SU-DHL-6 (cell line): Measurements from ENCODE around the gene ZFYVE21.

ENCODE experiments used
- H2AFZ ChIP-seq: fragments of 200-600 bp; sonication (generic); 2 replicates; pipeline ENCODE4 v1.6.1; 2014; ENCODE audit warnings: low read depth, mild to moderate bottlenecking, moderate library complexity, mixed read lengths, antibody characterized with exemption, low read length; ENCODE audit not compliant: severe bottlenecking
- H3F3A ChIP-seq: fragments of 200-600 bp; shearing (Covaris generic); 2 replicates; pipeline ENCODE4 v1.6.0; 2016; ENCODE audit warnings: antibody characterized with exemption, mild to moderate bottlenecking; ENCODE audit not compliant: insufficient read depth
- H3K27ac ChIP-seq: fragments of 200-600 bp; sonication (generic); 2 replicates; pipeline ENCODE4 v1.5.1; 2016; ENCODE audit warnings: low read depth, mild to moderate bottlenecking, low read length, moderate library complexity, mixed read lengths
- H3K27me3 ChIP-seq: fragments of 200-600 bp; sonication (generic), shearing (Covaris generic); 2 replicates; pipeline ENCODE4 v1.6.0; 2014; ENCODE audit warnings: mild to moderate bottlenecking, low read length
- H3K36me3 ChIP-seq: fragments of 200-600 bp; sonication (generic); 2 replicates; pipeline ENCODE4 v1.6.1; 2014; ENCODE audit warnings: mild to moderate bottlenecking, low read length, mixed read lengths
- H3K4me2 ChIP-seq: fragments of 300-600, 200-600 bp; shearing (Covaris generic), sonication (generic); 2 replicates; pipeline ENCODE4 v1.6.0; 2014; ENCODE audit warnings: low read length, low read depth, mild to moderate bottlenecking; ENCODE audit not compliant: poor library complexity, severe bottlenecking
- H3K4me3 ChIP-seq: fragments of 200-600 bp; sonication (generic); 2 replicates; pipeline ENCODE4 v1.5.1; 2014; ENCODE audit warnings: antibody characterized with exemption, low read length, mild to moderate bottlenecking, mixed read lengths; ENCODE audit not compliant: insufficient read depth, poor library complexity, severe bottlenecking
- H3K79me2 ChIP-seq: fragments of 200-600 bp; sonication (generic); 2 replicates; pipeline ENCODE4 v1.6.1; 2014; ENCODE audit warnings: mild to moderate bottlenecking, low read length, moderate library complexity; ENCODE audit not compliant: insufficient read depth
- H3K9ac ChIP-seq: fragments of 200-600 bp; sonication (generic); 2 replicates; pipeline ENCODE4 v1.7.0; 2014; ENCODE audit warnings: mild to moderate bottlenecking, low read length
- H3K9me2 ChIP-seq: fragments of 200-600 bp; sonication (generic); replicated peaks from 2 replicates; pipeline ENCODE4 v1.6.1; 2014; ENCODE audit warnings: low read length; ENCODE audit not compliant: insufficient read depth
- H3K9me3 ChIP-seq: fragments of 200-600 bp; sonication (generic); 2 replicates; pipeline ENCODE4 v1.6.1; 2014; ENCODE audit warnings: low read length, mixed read lengths; ENCODE audit not compliant: insufficient read depth
- H4K20me1 ChIP-seq: fragments of 200-600 bp; sonication (generic); 2 replicates; pipeline ENCODE4 v1.6.1; 2014; ENCODE audit warnings: low read depth, mild to moderate bottlenecking, antibody characterized with exemption, low read length, moderate library complexity, mixed read lengths
- EZH2phosphoT487 ChIP-seq: fragments of 200-600 bp; sonication (generic), shearing (Covaris generic); conservative IDR thresholded peaks from 2 replicates; pipeline ENCODE4 v1.6.1; 2018; ENCODE audit warnings: mild to moderate bottlenecking, antibody characterized with exemption, low read length, moderate library complexity, mixed read lengths
- TF ChIP-seq, protein P1 (sequence below): fragments of 200-600 bp; sonication (generic); IDR thresholded peaks from one replicate; pipeline ENCODE4 v1.5.1; 2017; ENCODE audit warnings: antibody characterized with exemption, mild to moderate bottlenecking, low read length, moderate library complexity; ENCODE audit not compliant: insufficient read depth, poor library complexity, severe bottlenecking

The ZFYVE21 gene

DNA sequence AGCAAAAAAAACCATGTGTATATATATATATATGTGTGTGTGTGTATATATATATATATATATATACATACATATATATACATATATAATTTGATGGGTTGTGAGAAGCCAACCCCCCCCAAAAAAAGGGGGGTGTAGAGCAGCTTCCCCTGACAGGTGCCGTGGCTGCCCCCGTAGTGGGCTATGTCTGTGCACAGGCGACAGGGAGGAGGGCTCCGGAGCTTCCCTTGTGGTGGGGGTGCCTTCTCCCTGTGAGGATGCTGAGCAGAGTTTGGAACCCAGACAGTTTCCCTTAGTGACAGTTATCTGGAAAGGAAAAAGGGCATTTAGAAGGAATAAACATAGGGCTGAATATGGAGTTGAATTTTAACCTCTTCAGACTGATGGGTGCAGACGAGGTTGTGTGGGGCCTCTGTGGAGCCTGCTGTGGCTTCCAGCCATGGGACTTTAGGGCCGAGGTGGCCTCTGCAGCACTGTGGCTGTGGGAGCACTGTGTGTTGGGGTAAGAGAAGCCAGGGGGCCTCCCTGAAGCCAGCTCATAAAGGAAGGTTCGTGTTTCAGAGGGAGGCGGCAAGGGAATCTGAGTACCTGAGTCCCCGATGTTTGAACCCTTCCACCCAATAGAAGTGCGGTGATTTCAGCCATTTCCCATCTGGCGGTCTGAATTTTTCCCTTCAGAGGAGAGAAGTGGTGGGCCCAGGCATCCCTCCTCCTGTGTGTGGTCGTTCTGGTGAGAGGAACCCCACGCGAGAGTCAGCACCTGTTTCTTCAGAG, 20.1 kb upstream of the ZFYVE21 start:
- no peaks in the 10 kb centered on the region for H3K36me3 ChIP-seq

DNA sequence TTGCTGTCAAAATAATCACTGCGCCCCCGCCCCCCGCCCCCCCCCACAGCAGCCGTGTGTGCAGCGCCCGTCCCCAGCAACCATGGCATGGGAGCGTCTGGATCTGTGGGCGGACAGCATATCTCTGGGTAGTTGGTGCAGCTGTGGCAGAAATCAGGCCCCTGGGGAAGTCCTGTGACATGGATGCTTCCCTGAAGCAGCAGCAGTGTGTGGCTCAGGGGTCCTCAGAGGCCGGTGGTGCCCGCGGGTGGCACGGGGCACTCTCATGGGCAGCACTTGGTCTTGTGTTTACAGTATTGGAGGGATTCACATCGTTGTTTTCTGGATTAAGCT, 19.6 kb upstream of the ZFYVE21 start:
- Histone ChIP-seq H3K36me3 (no peaks in the 10 kb centered on the region), H3K27me3 (no peaks in the 10 kb centered on the region), H3K9me3 (no peaks in the 10 kb centered on the region), H3K4me2 (peak overlapping the region; percentile 55), H3K79me2 (no peaks in the 10 kb centered on the region), H2AFZ (no peak overlapping the region), H3K4me3 (no peak overlapping the region), H3K27ac (peak overlapping the region; percentile 95), H4K20me1 (no peaks in the 10 kb centered on the region), H3K9ac (peak overlapping the region; percentile 51), H3F3A (peaks cover 73% of the 10 kb centered on the region), H3K9me2 (no peaks in the 10 kb centered on the region)
- TF ChIP-seq, protein P1, sequence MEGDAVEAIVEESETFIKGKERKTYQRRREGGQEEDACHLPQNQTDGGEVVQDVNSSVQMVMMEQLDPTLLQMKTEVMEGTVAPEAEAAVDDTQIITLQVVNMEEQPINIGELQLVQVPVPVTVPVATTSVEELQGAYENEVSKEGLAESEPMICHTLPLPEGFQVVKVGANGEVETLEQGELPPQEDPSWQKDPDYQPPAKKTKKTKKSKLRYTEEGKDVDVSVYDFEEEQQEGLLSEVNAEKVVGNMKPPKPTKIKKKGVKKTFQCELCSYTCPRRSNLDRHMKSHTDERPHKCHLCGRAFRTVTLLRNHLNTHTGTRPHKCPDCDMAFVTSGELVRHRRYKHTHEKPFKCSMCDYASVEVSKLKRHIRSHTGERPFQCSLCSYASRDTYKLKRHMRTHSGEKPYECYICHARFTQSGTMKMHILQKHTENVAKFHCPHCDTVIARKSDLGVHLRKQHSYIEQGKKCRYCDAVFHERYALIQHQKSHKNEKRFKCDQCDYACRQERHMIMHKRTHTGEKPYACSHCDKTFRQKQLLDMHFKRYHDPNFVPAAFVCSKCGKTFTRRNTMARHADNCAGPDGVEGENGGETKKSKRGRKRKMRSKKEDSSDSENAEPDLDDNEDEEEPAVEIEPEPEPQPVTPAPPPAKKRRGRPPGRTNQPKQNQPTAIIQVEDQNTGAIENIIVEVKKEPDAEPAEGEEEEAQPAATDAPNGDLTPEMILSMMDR, result no peak
- no peak for TF ChIP-seq EZH2phosphoT487

More for the DNA sequence above, 20.1 kb upstream of the ZFYVE21 start:
- peak overlapping the region; percentile 95 for H3K27ac ChIP-seq
- H4K20me1 ChIP-seq, result no peaks in the 10 kb centered on the region
- H3K4me2 ChIP-seq, result peak overlapping the region; percentile 55
- no peaks in the 10 kb centered on the region for H3K9me2 ChIP-seq
- H3K27me3 ChIP-seq, result no peaks in the 10 kb centered on the region
- H3K4me3 ChIP-seq, result no peak overlapping the region
- H3F3A ChIP-seq, result peaks cover 73% of the 10 kb centered on the region
- no peak overlapping the region for H2AFZ ChIP-seq
- TF ChIP-seq EZH2phosphoT487, result no peak
- TF ChIP-seq, protein P1, result no peak
- peak overlapping the region; percentile 51 for H3K9ac ChIP-seq
- no peaks in the 10 kb centered on the region for H3K79me2 ChIP-seq
- H3K9me3 ChIP-seq, result no peaks in the 10 kb centered on the region

DNA sequence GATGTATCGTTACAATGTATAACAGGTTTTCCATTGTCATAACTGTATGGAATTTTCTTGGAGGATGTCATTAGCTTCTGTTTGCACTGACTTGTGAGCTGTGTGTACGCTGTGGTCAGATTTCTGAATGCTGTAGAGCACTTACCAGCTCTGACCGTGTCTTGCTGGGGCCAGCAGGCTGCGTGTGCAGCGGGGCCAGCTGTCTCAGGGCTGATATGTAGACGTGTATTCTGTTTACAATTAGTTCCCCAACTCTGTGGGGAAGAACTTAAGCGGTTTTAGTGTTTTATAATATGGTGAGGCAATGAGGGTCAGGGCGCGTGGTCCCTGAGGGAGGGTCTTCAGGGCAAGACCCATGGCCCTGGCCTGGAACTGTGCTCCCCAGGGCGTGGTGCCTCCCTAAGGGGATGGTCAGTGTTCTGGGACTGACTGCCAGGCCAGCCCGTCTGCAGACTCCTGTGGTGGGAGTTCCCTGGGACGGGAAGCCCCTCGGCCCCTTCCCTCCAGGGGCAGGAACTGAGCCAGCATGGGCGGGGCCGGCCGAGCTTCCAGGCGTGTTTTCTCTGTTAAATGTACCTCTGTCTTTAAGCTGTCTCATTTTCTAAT, 19.0 kb upstream of the ZFYVE21 start:
- Histone ChIP-seq H3K4me3 (no peak overlapping the region), H3K9me3 (no peaks in the 10 kb centered on the region), H3K27me3 (no peaks in the 10 kb centered on the region), H3F3A (peaks cover 75% of the 10 kb centered on the region), H3K9me2 (no peaks in the 10 kb centered on the region), H3K79me2 (no peaks in the 10 kb centered on the region), H2AFZ (no peak overlapping the region), H3K4me2 (peak overlapping the region; percentile 55), H3K9ac (peak overlapping the region; percentile 51), H3K36me3 (no peaks in the 10 kb centered on the region), H3K27ac (peak overlapping the region; percentile 95), H4K20me1 (no peaks in the 10 kb centered on the region)
- TF ChIP-seq, protein P1, result no peak
- no peak for TF ChIP-seq EZH2phosphoT487
